ENCODE results near the gene EPHA2. TPM values are rescaled to one million over a fixed set of nuclear protein-coding genes. Genes with fewer than 3 reads are reported as not detected.

Gene EPHA2
- total RNA-seq, 1 experiment from 2014 or later = 263 TPM

DNA sequence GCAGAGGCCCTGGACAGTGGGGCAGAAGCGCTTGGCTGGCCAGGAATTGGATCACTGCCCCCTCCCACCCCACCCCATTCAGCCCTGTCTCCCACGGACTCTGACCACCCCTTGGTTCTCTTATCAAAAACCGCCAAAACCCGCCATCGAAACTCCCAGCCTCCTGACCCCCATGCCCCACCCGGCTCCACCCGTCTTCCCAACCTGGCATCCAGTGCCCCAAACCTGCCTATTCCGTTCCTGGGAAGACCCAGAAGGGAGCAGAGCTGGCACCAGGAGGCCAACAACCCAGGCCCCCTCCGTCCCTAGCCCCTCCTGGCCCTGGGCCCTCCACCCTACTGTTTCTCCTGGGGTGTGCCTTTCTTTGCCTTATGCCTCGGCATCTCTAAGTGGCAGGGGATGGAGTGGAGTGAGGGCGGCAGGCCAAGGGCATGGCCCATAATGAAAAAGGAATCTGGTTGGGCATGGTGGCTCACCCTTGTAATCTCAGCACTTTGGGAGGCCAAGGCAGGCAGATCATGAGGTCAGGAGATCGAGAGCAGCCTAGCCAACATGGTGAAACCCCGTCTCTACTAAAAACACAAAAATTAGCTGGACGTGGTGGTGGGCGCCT is 16.5 kb upstream of the EPHA2 start:
- POLR2A ChIA-PET = no interaction called here
- DNase-seq (ENCODE audit: low read depth, low spot score) (no peak), ATAC-seq (no peak)
- in situ Hi-C loops (cut with HindIII; ENCODE audit: low pct_unique_long_range_greater_than_20kb, low sequenced_read_pairs) (no loop called here), intact Hi-C loops (cut with micrococcal nuclease; ENCODE audit: unreplicated experiment) (no loop called here)
- H3K27ac ChIP-seq (ENCODE audit: low read length) = peak overlapping the region; percentile 99
- CTCF ChIA-PET = interaction anchor here (0.7 to 1.4 kb wide), 2 partner anchors 44 to 99 kb away, joined by 3 read pairs; partner anchors contain the start of gene FAM131C
- H3K36me3 ChIP-seq (ENCODE audit: control insufficient read depth, insufficient read depth, low read length) = no peaks in the 10 kb centered on the region
- H3K4me3 ChIP-seq (ENCODE audit: low read depth in 2 of 2, low read length in 2 of 2) = no peak overlapping the region
- no TSS peak for BruUV-seq (replicated peaks)
- peaks cover 84% of the 10 kb centered on the region for H3K4me1 ChIP-seq (ENCODE audit: control insufficient read depth, insufficient read depth, low read length)
- H3K9me3 ChIP-seq (ENCODE audit: control insufficient read depth, insufficient read depth, low read depth, low read length) = no peaks in the 10 kb centered on the region
- H3K27me3 ChIP-seq (ENCODE audit: control insufficient read depth, insufficient read depth, low read length) = no peaks in the 10 kb centered on the region
- TF ChIP-seq, protein P1, sequence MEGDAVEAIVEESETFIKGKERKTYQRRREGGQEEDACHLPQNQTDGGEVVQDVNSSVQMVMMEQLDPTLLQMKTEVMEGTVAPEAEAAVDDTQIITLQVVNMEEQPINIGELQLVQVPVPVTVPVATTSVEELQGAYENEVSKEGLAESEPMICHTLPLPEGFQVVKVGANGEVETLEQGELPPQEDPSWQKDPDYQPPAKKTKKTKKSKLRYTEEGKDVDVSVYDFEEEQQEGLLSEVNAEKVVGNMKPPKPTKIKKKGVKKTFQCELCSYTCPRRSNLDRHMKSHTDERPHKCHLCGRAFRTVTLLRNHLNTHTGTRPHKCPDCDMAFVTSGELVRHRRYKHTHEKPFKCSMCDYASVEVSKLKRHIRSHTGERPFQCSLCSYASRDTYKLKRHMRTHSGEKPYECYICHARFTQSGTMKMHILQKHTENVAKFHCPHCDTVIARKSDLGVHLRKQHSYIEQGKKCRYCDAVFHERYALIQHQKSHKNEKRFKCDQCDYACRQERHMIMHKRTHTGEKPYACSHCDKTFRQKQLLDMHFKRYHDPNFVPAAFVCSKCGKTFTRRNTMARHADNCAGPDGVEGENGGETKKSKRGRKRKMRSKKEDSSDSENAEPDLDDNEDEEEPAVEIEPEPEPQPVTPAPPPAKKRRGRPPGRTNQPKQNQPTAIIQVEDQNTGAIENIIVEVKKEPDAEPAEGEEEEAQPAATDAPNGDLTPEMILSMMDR (IDR thresholded peaks at IDR 0.05) = no peak
- TF ChIP-seq TCF7L2 (IDR thresholded peaks at IDR 0.05; ENCODE audit: low read depth, low read length) = no peak
- TF ChIP-seq POLR2AphosphoS5 (IDR thresholded peaks at IDR 0.05; ENCODE audit: low read depth, low read length) = no peak
- no peak for TF ChIP-seq SIN3A (IDR thresholded peaks at IDR 0.05; ENCODE audit: borderline replicate concordance, insufficient read depth, low read depth, low read length)
- TF ChIP-seq, protein P2, sequence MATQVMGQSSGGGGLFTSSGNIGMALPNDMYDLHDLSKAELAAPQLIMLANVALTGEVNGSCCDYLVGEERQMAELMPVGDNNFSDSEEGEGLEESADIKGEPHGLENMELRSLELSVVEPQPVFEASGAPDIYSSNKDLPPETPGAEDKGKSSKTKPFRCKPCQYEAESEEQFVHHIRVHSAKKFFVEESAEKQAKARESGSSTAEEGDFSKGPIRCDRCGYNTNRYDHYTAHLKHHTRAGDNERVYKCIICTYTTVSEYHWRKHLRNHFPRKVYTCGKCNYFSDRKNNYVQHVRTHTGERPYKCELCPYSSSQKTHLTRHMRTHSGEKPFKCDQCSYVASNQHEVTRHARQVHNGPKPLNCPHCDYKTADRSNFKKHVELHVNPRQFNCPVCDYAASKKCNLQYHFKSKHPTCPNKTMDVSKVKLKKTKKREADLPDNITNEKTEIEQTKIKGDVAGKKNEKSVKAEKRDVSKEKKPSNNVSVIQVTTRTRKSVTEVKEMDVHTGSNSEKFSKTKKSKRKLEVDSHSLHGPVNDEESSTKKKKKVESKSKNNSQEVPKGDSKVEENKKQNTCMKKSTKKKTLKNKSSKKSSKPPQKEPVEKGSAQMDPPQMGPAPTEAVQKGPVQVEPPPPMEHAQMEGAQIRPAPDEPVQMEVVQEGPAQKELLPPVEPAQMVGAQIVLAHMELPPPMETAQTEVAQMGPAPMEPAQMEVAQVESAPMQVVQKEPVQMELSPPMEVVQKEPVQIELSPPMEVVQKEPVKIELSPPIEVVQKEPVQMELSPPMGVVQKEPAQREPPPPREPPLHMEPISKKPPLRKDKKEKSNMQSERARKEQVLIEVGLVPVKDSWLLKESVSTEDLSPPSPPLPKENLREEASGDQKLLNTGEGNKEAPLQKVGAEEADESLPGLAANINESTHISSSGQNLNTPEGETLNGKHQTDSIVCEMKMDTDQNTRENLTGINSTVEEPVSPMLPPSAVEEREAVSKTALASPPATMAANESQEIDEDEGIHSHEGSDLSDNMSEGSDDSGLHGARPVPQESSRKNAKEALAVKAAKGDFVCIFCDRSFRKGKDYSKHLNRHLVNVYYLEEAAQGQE (IDR thresholded peaks at IDR 0.05; ENCODE audit: insufficient read depth in 1 of 2, low read depth in 2 of 2, low read length in 1 of 2) = no peak

DNA sequence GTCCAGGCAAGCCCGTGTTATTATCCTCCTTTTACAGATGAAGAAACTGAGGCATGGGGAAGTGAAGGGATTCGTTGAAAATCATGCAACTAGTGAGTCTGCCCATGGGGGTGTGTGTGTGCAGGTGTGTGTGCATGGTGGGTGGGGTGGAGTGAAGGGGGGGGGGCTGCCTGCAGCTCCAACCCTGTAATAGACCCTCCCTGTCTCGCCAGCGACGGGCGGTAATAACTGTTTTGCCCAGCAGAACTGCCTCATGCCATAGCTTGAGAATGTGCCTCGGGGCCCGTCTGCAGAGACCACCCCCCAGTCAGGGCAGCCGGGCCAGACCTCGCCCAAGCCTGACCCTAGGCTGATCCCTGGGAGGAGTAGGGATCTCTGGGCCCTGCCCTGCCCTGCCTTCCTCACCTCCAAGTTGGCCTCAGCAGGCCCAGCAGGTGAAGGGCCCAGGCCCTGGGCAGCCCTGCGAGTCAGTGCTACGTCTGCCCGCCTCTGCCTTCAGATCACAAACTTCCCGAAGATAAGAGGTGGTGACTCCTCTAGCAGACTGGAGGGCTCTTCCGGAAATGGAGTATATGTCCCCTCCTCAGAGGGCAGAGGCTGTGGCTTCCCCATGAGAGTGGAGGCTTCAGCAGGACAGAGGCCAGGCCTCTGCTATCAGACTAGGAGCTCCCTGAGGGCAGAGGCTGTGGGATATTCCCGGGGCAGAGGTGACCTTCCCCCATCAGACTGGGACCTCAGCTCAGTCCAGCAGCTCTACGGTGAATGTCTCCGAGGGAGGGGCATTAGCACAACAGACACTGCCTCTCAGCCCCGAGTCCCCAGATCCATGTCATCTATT is 15.7 kb upstream of the EPHA2 start:
- DNase-seq (ENCODE audit: low read depth, low spot score) (no peak), ATAC-seq (no peak)
- Histone ChIP-seq H3K4me1 (ENCODE audit: control insufficient read depth, insufficient read depth, low read length) (peaks cover 79% of the 10 kb centered on the region), H3K9me3 (ENCODE audit: control insufficient read depth, insufficient read depth, low read depth, low read length) (no peaks in the 10 kb centered on the region), H3K27ac (ENCODE audit: low read length) (peak overlapping the region; percentile 99), H3K36me3 (ENCODE audit: control insufficient read depth, insufficient read depth, low read length) (no peaks in the 10 kb centered on the region), H3K4me3 (ENCODE audit: low read depth in 2 of 2, low read length in 2 of 2) (no peak overlapping the region), H3K27me3 (ENCODE audit: control insufficient read depth, insufficient read depth, low read length) (no peaks in the 10 kb centered on the region)
- intact Hi-C loops (cut with micrococcal nuclease; ENCODE audit: unreplicated experiment) = no loop called here
- TF ChIP-seq POLR2AphosphoS5 (IDR thresholded peaks at IDR 0.05; ENCODE audit: low read depth, low read length) = no peak
- no peak for TF ChIP-seq SIN3A (IDR thresholded peaks at IDR 0.05; ENCODE audit: borderline replicate concordance, insufficient read depth, low read depth, low read length)
- TF ChIP-seq, protein P1 (IDR thresholded peaks at IDR 0.05) = no peak
- TF ChIP-seq, protein P2 (IDR thresholded peaks at IDR 0.05; ENCODE audit: insufficient read depth in 1 of 2, low read depth in 2 of 2, low read length in 1 of 2) = no peak
- no peak for TF ChIP-seq TCF7L2 (IDR thresholded peaks at IDR 0.05; ENCODE audit: low read depth, low read length)
- POLR2A ChIA-PET = interaction anchor here (0.6 kb wide), 1 partner anchor 93 kb away, joined by 3 read pairs; no protein-coding TSS in a partner anchor
- in situ Hi-C loops (cut with HindIII; ENCODE audit: low pct_unique_long_range_greater_than_20kb, low sequenced_read_pairs) = no loop called here
- BruUV-seq (replicated peaks) = no TSS peak
- CTCF ChIA-PET = interaction anchor here (0.7 to 1.4 kb wide), 2 partner anchors 43 to 98 kb away, joined by 3 read pairs; partner anchors contain the start of gene FAM131C
